GM18507 (cell line): ENCODE results near the gene RRAGC.

Experiments
- DNase-seq: peaks from one replicate; pipeline ENCODE4 v3.0.0; 2011; ENCODE audit warnings: low read depth; ENCODE audit not compliant: insufficient read length; ENCODE audit errors: extremely low spot score
- FAIRE-seq: peaks from 2 replicates; lab custom pipeline; 2011; peaks lifted over from hg19 to GRCh38; lab: Jason Lieb, UNC

The RRAGC gene

GRCh38 chr1:38859561-38860453 is at the start of gene RRAGC:
TSS of gene RRAGC (minus strand) at chr1:38859772. CDS start at chr1:38859646, 126 bp downstream.
- FAIRE-seq (peak; percentile 86), DNase-seq (peak; percentile 99)

GRCh38 chr1:38908821-38909220 is 49.2 kb upstream of the RRAGC start:
- FAIRE-seq = no peak
- DNase-seq = no peak

GRCh38 chr1:38905985-38906384 is 46.4 kb upstream of the RRAGC start:
- FAIRE-seq = no peak
- no peak for DNase-seq

GRCh38 chr1:38899560-38899959 is 40.0 kb upstream of the RRAGC start:
- FAIRE-seq (no peak), DNase-seq (no peak)

- DNase-seq (no peak), FAIRE-seq (no peak)
Observed at GRCh38 chr1:38898653-38899230, 39.2 kb upstream of the RRAGC start.

GRCh38 chr1:38896169-38896568 is 36.6 kb upstream of the RRAGC start:
- no peak for DNase-seq
- no peak for FAIRE-seq

GRCh38 chr1:38892976-38893375 is 33.4 kb upstream of the RRAGC start:
- FAIRE-seq = no peak
- DNase-seq = no peak

- FAIRE-seq (no peak), DNase-seq (no peak)
Observed at GRCh38 chr1:38891753-38892152, 32.2 kb upstream of the RRAGC start.

GRCh38 chr1:38889589-38889988 is 30.0 kb upstream of the RRAGC start:
- FAIRE-seq (no peak), DNase-seq (no peak)

GRCh38 chr1:38888423-38889333 is 29.1 kb upstream of the RRAGC start:
- FAIRE-seq (no peak), DNase-seq (no peak)

- FAIRE-seq (no peak), DNase-seq (no peak)
Observed at GRCh38 chr1:38885092-38885491, 25.5 kb upstream of the RRAGC start.

GRCh38 chr1:38881487-38881886 is 21.9 kb upstream of the RRAGC start, which contains the start of gene GJA9:
TSS of gene GJA9 (minus strand) at chr1:38881587. CDS start at chr1:38876098, 5,489 bp downstream.
- DNase-seq (no peak), FAIRE-seq (no peak)

GRCh38 chr1:38875811-38876210 is 16.2 kb upstream of the RRAGC start:
- FAIRE-seq (no peak), DNase-seq (no peak)

GRCh38 chr1:38873027-38873969 is 13.7 kb upstream of the RRAGC start, which contains the start of gene MYCBP:
TSS of gene MYCBP (minus strand) at chr1:38873348. CDS start at chr1:38873305, 43 bp downstream.
- FAIRE-seq (peak; percentile 96), DNase-seq (peak; percentile 99)

- DNase-seq (no peak), FAIRE-seq (peak; percentile 67)
Observed at GRCh38 chr1:38872401-38873026, 12.9 kb upstream of the RRAGC start.

GRCh38 chr1:38870996-38871395 is 11.4 kb upstream of the RRAGC start:
- FAIRE-seq = no peak
- DNase-seq = no peak

- DNase-seq (no peak), FAIRE-seq (no peak)
Observed at GRCh38 chr1:38867208-38867607, 7.6 kb upstream of the RRAGC start.

- no peak for FAIRE-seq
Observed at GRCh38 chr1:38865112-38865715, 5.6 kb upstream of the RRAGC start.

More at GRCh38 chr1:38865112-38865715, 5.6 kb upstream of the RRAGC start:
- no peak for DNase-seq
